ENCODE data around the gene USP34.

DNA sequence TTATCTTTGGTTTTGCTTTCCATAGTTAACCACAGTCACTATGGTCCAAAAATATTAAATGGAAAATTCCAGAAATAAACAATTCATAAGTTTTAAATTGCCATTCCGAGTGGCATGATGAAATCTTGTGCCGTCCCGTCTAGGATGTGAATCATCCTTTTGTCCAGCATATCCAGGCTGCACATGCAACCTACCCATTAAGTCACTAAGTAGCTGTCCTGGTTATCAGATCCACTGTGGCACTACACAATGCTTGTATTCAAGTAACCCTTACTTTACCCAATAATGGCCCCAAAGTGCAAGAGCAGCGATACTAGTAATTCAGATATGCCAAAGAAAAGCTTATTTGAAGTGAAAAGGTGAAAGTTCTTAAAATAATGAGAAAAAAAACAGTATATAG lies 10.7 kb downstream of the USP34 start:
- TF ChIP-seq FOXP2 (optimal IDR thresholded peaks at IDR 0.05; ENCODE audit: control extremely low read depth, extremely low read length, insufficient read depth), result no peak
- no peak for TF ChIP-seq EZH2 (IDR thresholded peaks at IDR 0.05)
